H1 (cell line): ENCODE data around the gene SLC35E1. TPM values are rescaled to one million over a fixed set of nuclear protein-coding genes. Genes with fewer than 3 reads are reported as not detected.

Experiments used
- EP300 ChIP-seq, 2 experiments: IDR thresholded peaks; 1 replicate in 1 of 2; 2 replicates in 1 of 2; pipeline ENCODE4 v1.6.1; 2011 to 2012; ENCODE audit warnings: low read depth in 2 of 2, low read length in 2 of 2, mild to moderate bottlenecking in 2 of 2, borderline replicate concordance in 1 of 2, inconsistent platforms in 1 of 2, moderate library complexity in 1 of 2
- PHF8 ChIP-seq: fragments of 200-600 bp; sonication (generic); conservative IDR thresholded peaks from 2 replicates; pipeline ENCODE4 v1.7.1; 2012; ENCODE audit warnings: low read depth, mild to moderate bottlenecking, inconsistent platforms, low read length, moderate library complexity
- SAP30 ChIP-seq: fragments of 300-600 bp; sonication (generic); IDR thresholded peaks from 2 replicates; pipeline ENCODE4 v1.7.1; 2012; ENCODE audit warnings: low read length, moderate library complexity, mild to moderate bottlenecking, inconsistent platforms; ENCODE audit not compliant: insufficient read depth, insufficient replicate concordance
- SIRT6 ChIP-seq: IDR thresholded peaks from one replicate; pipeline ENCODE4 v1.7.1; 2012; ENCODE audit warnings: low read length, inconsistent platforms
- TBP ChIP-seq: IDR thresholded peaks from 2 replicates; pipeline ENCODE4 v1.6.1; 2011; ENCODE audit warnings: low read depth, low read length, improper control_type of control experiment
- polyA plus RNA-seq, 7 experiments: library from polyadenylated mRNA; depleted of rRNA in 3 of 7; stranded (reverse) in 5 of 7; unstranded in 2 of 7; fragments of >200 nt in 5 of 7; fragments of 200-250 nt in 2 of 7; gene quantifications; 1 replicate in 5 of 7; 2 replicates in 1 of 7; 4 replicates in 1 of 7; pipeline versions ENCODE4 v1.2.1 to v1.2.3, GENCODE V29; 2011 to 2013; ENCODE audit warnings: missing spikeins in 2 of 7, mixed read lengths in 2 of 7
- total RNA-seq: library from RNA; stranded (reverse); fragmentation: NEBNext Ultra II Directional; extraction: Animal tissue kit (Norgen Biotek cat#: 25700); gene quantifications from 2 replicates; pipeline ENCODE4 v1.2.1, GENCODE V29; 2021

Gene SLC35E1
- total and polyA plus RNA-seq, 2 of the 8 experiments (the other 6 are each of a cell fraction or from before 2014, with no cell fraction given): 26.0 to 31.9 TPM

GRCh38 chr19:16609511-16610200 is 37.4 kb upstream of the SLC35E1 start (continued):
- TF ChIP-seq EP300 (IDR thresholded peaks at IDR 0.05; ENCODE audit: borderline replicate concordance in 1 of 2, low read depth in 2 of 2, low read length in 2 of 2) (no peak), PHF8 (no peak), SAP30 (no peak), TBP (no peak), SIRT6 (no peak)
